ENCODE data around the gene ZFX.
A peak's percentile ranks its signal among the peaks of the same experiment; 100 is the strongest.

ZFX gene

DNA sequence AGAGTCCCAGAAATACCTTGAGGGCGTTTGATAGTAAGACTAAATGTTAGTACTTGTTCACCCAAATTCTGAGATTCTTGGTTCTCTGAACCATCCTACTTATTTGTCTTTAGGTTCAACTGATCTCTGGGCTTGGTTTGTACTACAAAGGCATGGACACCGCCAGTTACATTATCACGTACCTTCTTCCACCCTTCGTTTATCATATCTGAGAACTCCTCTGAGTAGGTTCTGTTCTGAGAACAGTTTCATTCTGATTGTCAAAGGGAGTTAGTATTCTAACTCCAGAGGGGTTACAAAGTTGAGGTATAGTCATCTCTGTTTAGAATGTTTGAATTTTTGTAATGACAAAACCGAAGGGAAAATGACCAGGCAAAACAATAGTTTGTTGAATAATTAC, 19.3 kb downstream of the ZFX start:
- H3K27ac Mint-ChIP-seq: peak overlapping the region; percentile 68
- peaks cover 2% of the 10 kb centered on the region for H3K36me3 Mint-ChIP-seq
- no peaks in the 10 kb centered on the region for H3K27me3 Mint-ChIP-seq
- peak overlapping the region; percentile 8 for H3K4me3 Mint-ChIP-seq
- H3K9me3 Mint-ChIP-seq (ENCODE audit: low read depth): no peaks in the 10 kb centered on the region
- peaks cover 53% of the 10 kb centered on the region for H3K4me1 Mint-ChIP-seq (ENCODE audit: low read depth)

DNA sequence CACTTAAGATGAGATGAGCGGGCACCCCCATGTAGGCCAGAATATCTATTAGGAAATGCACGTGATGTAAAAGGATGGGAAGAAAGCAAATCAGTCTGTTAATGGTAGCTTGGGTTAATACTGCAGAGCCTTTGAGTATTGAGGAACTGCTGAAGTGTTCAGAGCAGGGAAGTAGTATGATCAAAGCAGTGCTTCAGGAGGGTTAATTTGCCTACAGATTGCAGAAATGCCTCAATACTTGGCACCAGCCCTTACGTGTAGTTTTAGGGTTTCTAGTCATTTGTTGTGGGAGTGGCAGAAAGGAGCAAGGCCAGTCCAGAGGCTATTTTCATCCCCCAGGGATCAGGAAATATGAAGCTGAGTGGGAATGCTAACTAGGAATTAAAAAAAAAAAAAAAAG, 19.7 kb downstream of the ZFX start:
- Mint-ChIP-seq H3K4me1 (ENCODE audit: low read depth) (peaks cover 53% of the 10 kb centered on the region), H3K27me3 (no peaks in the 10 kb centered on the region), H3K4me3 (no peak overlapping the region), H3K27ac (peak overlapping the region; percentile 68), H3K36me3 (peaks cover 2% of the 10 kb centered on the region), H3K9me3 (ENCODE audit: low read depth) (no peaks in the 10 kb centered on the region)

DNA sequence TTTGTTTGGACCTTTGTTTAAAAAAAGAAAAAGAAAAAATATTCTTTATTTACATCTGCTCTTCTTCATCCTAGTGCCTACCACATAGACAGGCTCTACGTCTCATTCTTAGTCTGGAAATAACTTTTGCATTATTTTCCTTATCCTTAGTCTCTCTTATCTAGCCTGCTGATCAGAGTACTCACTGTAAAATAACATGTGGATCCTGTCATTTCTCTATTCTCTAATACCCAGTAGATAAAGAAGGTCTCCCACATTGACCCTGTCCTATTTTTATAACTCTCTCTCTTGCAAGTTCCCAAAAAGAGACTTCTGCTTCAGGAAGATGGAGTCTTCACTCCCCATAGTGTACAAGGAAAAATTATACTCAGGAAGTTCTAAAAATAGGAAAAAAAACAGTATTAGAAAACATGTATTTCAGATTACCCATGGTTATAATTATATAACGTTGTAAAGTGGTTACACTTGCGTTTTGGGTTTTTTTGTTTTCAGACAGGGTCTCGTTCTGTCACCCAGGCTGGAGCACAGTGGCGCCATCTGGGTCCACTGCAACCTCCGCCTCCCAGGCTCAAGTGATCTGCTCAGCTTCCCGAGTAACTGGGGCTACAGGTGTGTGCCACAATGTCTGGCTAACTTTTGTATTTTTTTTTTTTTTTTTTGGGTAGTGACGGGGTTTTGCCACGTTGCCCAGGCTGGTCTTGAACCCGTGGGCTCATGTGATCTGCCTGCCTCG, 23.8 kb downstream of the ZFX start:
- Mint-ChIP-seq H3K4me1 (ENCODE audit: low read depth) (peaks cover 28% of the 10 kb centered on the region), H3K36me3 (peaks cover 5% of the 10 kb centered on the region), H3K27ac (no peak overlapping the region), H3K27me3 (no peaks in the 10 kb centered on the region), H3K4me3 (no peak overlapping the region), H3K9me3 (ENCODE audit: low read depth) (no peaks in the 10 kb centered on the region)

DNA sequence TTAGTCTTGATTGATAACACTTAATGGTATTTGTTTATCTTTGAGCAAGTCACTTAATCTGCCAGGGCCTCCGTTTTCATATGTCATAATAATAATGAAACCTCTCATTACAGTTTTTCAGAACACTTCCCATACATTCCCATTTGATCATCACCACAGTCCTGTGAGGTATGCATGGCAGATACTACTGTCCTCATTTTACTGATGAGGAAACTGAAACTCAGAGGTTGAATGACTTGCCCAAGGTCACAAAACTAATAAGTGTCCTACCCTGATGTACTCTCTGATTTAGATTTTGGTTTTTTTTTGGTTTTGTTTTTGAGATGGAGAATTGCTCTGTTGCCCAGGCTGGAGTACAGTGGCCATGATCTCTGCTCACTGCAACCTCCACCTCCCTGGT, 25.7 kb downstream of the ZFX start:
- Mint-ChIP-seq H3K36me3 (peaks cover 3% of the 10 kb centered on the region), H3K27me3 (no peaks in the 10 kb centered on the region), H3K4me3 (no peak overlapping the region), H3K4me1 (ENCODE audit: low read depth) (peaks cover 17% of the 10 kb centered on the region), H3K27ac (no peak overlapping the region), H3K9me3 (ENCODE audit: low read depth) (no peaks in the 10 kb centered on the region)

DNA sequence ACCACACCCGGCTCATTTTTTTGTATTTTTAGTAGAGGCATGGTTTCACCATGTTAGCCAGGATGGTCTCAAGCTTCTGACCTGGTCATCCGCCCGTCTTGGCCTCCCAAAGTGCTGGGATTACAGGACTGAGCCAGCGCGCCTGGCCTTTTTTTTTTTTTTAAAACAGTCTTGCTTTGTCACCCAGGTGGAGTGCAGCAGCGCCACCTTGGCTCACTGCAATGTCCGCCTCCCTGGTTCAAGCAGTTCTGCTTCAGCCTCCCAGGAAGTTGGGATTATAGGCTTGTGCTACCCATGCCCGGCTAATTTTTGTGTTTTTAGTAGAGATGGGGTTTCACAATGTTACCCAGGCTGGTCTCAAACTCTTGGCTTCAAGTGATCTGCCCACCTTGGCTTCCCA, 28.9 kb downstream of the ZFX start:
- H3K27ac Mint-ChIP-seq: no peak overlapping the region
- no peak overlapping the region for H3K4me3 Mint-ChIP-seq
- peaks cover 3% of the 10 kb centered on the region for H3K36me3 Mint-ChIP-seq
- H3K27me3 Mint-ChIP-seq: no peaks in the 10 kb centered on the region
- H3K4me1 Mint-ChIP-seq (ENCODE audit: low read depth): peaks cover 10% of the 10 kb centered on the region
- no peaks in the 10 kb centered on the region for H3K9me3 Mint-ChIP-seq (ENCODE audit: low read depth)

DNA sequence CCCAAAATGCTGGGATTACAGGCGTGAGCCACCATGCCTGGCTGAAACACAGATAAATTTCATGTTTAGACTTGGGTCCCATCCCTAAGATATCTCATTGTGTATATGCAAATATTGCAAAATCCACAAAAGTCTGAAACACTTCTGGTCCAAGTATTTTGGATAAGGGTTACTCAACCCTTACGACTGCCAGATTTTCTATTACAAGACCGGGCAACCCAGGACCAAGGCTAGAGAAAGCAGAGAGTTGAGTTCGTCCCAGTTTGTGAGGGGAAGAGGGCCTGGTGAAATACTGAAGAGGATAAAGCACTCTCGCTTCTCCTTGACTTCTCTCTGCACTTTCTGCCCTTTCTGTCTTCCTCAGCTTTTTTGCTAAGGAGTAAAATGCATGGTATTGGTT, 34.5 kb downstream of the ZFX start:
- Mint-ChIP-seq H3K27ac (no peak overlapping the region), H3K4me1 (ENCODE audit: low read depth) (peaks cover 29% of the 10 kb centered on the region)

DNA sequence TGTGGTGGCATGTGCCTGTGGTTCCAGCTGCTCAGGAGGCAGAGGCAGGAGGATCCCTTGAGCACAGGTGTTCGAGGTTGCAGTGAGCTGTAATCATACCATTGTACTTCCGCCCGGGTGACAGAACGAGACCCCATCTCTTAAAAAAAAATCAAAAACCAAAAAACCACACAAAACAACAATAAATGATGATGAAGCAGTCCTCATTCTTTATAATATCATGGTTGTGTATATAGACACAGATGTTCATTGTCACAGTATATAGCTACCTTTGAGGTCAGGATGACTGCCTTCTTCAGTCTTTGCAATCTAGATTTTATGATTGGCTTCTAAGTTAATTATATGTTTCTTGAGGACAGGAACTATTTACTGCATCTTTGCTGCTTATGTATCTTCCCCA, 37.0 kb downstream of the ZFX start:
- Mint-ChIP-seq H3K36me3 (no peaks in the 10 kb centered on the region), H3K9me3 (ENCODE audit: low read depth) (no peaks in the 10 kb centered on the region), H3K4me1 (ENCODE audit: low read depth) (peaks cover 39% of the 10 kb centered on the region), H3K27ac (peak overlapping the region; percentile 28), H3K27me3 (no peaks in the 10 kb centered on the region), H3K4me3 (no peak overlapping the region)

More for the DNA sequence above, 34.5 kb downstream of the ZFX start:
- no peaks in the 10 kb centered on the region for H3K36me3 Mint-ChIP-seq
- H3K4me3 Mint-ChIP-seq: no peak overlapping the region
- H3K9me3 Mint-ChIP-seq (ENCODE audit: low read depth): no peaks in the 10 kb centered on the region
- no peaks in the 10 kb centered on the region for H3K27me3 Mint-ChIP-seq

DNA sequence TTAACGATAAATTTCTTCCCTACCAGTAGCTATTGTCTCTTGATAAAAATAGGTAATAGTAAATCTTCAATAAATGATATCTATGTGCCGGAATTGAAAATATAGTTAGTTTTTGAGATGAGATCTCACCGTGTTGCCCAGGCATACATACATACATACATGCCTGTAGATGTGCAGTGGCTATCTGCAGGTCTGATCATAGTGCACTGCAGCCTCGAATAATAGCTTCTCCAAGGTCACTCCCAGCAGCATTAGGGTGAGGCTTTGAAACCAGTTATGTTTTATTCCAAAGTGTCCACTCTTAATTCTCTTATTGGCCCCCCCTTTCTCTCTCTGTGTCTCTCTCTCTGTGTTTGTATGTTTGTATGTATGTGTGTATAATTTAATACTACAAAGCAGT, 37.5 kb downstream of the ZFX start:
- Mint-ChIP-seq H3K9me3 (ENCODE audit: low read depth) (no peaks in the 10 kb centered on the region), H3K36me3 (no peaks in the 10 kb centered on the region), H3K4me1 (ENCODE audit: low read depth) (peaks cover 41% of the 10 kb centered on the region), H3K4me3 (no peak overlapping the region), H3K27me3 (no peaks in the 10 kb centered on the region), H3K27ac (no peak overlapping the region)

DNA sequence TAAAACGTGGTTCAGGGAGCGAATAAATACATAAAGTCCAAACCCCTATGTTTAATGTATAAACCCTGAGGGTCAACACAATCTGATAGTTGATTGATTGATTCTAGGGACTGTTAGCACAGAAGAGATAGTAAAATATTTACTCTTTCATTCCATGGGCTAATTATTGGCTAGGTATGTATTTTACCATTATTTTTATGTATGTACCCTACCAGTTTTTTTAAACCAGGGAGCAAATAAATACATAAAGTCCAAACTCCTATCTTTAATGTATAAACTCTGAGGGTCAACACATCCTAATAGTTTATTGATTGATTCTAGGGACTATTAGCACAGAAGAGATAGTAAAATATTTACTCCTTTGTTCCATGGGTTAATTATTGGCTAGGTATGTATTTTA, 40.0 kb downstream of the ZFX start:
- H3K4me1 Mint-ChIP-seq (ENCODE audit: low read depth): peaks cover 58% of the 10 kb centered on the region
- no peaks in the 10 kb centered on the region for H3K9me3 Mint-ChIP-seq (ENCODE audit: low read depth)
- H3K4me3 Mint-ChIP-seq: no peak overlapping the region
- H3K36me3 Mint-ChIP-seq: no peaks in the 10 kb centered on the region
- H3K27me3 Mint-ChIP-seq: no peaks in the 10 kb centered on the region
- no peak overlapping the region for H3K27ac Mint-ChIP-seq

DNA sequence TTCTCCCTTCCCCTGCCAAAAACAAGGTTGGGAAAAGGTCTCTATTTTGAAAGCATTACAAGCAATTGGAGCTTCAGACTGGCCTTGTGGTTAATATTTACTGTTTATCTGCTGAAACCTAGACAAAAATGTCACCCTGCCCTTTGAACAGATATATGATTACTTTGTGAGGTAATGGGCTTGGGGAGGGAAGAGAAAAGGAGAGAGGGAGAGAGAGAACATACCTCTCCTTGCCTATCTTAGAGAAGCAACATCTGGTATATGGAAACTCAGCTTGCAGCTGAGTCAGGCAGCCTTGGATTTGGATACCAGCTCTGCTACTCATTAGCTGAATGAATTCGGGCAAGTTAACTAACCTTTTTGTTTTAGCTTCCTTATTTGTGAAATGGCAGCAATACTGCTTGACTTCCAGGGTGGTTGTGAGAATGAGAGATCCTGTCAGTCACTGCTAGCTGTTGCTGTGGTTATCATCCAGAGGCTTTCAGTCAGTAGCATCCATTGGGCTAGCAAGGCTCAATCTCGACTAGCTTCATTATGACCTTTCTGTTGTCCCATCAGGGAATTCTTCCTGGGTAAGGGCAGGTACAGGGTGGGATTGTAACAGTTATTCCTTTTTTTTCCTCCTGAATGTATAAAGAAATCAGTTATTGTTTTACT, 41.1 kb downstream of the ZFX start:
- Mint-ChIP-seq H3K27ac (peak overlapping the region; percentile 34), H3K4me1 (ENCODE audit: low read depth) (peaks cover 58% of the 10 kb centered on the region), H3K9me3 (ENCODE audit: low read depth) (no peaks in the 10 kb centered on the region), H3K36me3 (no peaks in the 10 kb centered on the region), H3K27me3 (no peaks in the 10 kb centered on the region), H3K4me3 (no peak overlapping the region)

DNA sequence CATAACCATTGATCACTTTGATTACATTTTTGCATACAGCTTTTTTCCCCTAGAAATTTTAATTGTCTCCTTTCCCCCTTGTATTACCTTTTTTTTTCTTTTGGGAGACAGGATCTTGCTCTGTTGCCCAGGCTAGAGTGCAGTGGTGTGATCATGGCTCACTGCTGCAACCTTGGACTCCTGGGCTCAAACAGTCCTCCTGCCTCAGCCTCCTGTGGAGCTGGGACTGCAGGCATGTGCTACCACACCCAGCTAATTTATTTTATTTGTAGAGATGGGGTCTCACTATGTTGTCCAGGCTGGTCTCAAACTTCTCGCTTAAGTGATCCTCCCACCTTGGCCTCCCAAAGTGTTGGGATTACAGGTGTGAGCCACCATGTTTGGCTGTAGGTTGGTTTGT, 47.0 kb downstream of the ZFX start:
- Mint-ChIP-seq H3K27me3 (no peaks in the 10 kb centered on the region), H3K4me3 (no peak overlapping the region), H3K36me3 (no peaks in the 10 kb centered on the region), H3K4me1 (ENCODE audit: low read depth) (peaks cover 52% of the 10 kb centered on the region), H3K9me3 (ENCODE audit: low read depth) (no peaks in the 10 kb centered on the region), H3K27ac (no peak overlapping the region)

DNA sequence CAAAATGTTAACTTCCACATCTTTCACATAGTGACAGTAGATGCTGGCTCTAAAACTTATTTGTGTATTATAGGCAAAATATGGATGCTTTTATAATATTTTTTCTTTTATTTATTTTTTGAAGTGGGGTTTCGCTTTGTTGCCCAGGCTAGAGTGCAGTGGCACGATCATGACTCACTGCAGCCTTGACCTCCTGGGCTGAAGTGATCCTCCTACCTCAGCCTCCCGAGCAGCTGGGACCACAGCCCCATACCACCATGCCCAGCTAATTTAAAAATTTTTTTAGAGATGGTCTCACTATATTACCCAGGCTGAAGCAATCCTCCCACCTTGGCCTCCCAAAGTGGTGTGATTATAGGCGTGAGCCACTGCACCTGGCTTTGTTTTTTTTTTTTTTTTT, 48.6 kb downstream of the ZFX start:
- Mint-ChIP-seq H3K27me3 (no peaks in the 10 kb centered on the region), H3K36me3 (no peaks in the 10 kb centered on the region), H3K4me3 (no peak overlapping the region), H3K9me3 (ENCODE audit: low read depth) (no peaks in the 10 kb centered on the region), H3K4me1 (ENCODE audit: low read depth) (peaks cover 58% of the 10 kb centered on the region), H3K27ac (no peak overlapping the region)

DNA sequence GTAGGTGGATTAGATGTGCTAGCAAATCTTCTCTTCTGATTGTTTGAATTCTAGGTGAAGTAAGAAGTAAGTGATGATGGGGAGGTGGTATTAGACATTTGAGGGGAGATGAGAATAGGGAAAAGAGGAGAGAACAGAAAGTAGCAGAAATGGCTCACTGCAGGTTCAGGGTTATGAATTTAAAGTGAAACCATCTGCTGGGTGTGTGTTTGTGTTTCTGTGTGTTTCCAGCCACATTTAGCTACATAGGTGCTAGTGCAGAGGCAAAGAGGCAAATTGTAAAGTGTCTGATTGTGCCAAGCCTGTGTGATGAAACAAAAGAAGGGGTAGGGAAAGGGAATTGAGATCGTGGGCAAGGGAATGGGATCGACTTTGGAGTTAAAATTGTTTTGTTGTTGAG, 50.6 kb downstream of the ZFX start:
- Mint-ChIP-seq H3K27me3 (no peaks in the 10 kb centered on the region), H3K36me3 (no peaks in the 10 kb centered on the region), H3K27ac (peak overlapping the region; percentile 28), H3K4me3 (peak overlapping the region; percentile 24), H3K9me3 (ENCODE audit: low read depth) (no peaks in the 10 kb centered on the region), H3K4me1 (ENCODE audit: low read depth) (peaks cover 66% of the 10 kb centered on the region)

DNA sequence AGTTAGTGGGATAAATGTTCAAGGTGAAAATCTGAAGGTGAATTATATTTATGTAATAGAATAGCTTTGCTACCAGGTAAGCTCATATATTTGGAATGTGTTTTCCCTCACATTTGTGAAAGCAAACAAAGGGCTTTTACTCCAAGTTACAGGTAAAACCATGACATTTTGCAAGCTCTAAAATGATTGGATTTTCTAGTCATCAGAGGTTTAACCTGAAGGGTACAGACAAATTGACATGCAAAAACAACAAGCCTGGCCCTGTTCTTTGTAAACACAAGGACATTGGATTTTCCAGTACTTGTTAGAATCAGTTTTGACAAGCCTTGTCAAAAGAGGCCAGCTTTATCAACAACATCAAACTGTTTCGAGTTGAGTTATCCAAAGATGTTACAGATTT, 51.7 kb downstream of the ZFX start:
- no peaks in the 10 kb centered on the region for H3K27me3 Mint-ChIP-seq
- no peaks in the 10 kb centered on the region for H3K9me3 Mint-ChIP-seq (ENCODE audit: low read depth)
- H3K4me3 Mint-ChIP-seq: no peak overlapping the region
- peaks cover 66% of the 10 kb centered on the region for H3K4me1 Mint-ChIP-seq (ENCODE audit: low read depth)
- no peaks in the 10 kb centered on the region for H3K36me3 Mint-ChIP-seq
- no peak overlapping the region for H3K27ac Mint-ChIP-seq

DNA sequence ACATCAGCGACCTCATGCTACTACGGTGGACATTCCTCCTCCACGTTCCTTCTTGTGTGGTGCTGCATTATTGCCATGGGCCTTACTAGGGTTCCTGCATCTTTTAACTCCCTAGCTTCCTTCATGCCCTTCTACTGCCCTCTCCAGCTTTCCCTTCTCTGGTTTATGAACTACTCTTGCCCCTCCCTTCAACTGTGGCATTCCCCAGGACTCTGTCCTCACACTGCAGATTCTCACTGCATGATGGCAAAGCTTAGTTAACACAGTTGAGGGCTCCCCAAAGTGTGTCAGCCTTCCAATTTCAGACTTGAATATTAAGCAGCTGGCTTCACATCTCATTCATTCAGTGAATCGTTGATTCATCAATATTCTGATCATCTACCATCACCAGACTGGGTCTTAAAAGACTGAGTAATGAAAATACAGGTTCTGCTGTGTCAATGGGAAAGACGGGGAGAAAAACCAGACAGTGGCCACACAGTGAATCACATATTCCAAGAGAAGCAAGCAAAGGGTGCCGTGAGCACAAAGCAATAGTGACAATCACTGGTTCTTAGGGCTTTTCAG, 53.0 kb downstream of the ZFX start:
- Mint-ChIP-seq H3K9me3 (ENCODE audit: low read depth) (no peaks in the 10 kb centered on the region), H3K4me1 (ENCODE audit: low read depth) (peaks cover 59% of the 10 kb centered on the region), H3K36me3 (no peaks in the 10 kb centered on the region), H3K4me3 (no peak overlapping the region), H3K27me3 (no peaks in the 10 kb centered on the region), H3K27ac (peak overlapping the region; percentile 83)

Measured in activated naive CD8-positive, alpha-beta T cell (primary cell).